Esophagus mucosa (tissue), 1 donor: ENCODE results near the gene C5AR1. TPM values are rescaled to one million over a fixed set of nuclear protein-coding genes. Genes with fewer than 3 reads are reported as not detected.
"Not testable (repeated sequence)": the region's sequence is repeated elsewhere in the genome, so short reads cannot be mapped to it uniquely, and the experiment has no call there.

Experiments
- ATAC-seq: fragments of 200-7000 bp; cut with Tn5 transposase; one replicate; pipeline ENCODE4 v1.9.1; 2020
- total RNA-seq: library from RNA; stranded (reverse); gene quantifications from one replicate; pipeline ENCODE4 v1.2.4, GENCODE V29; 2023
- donor health status: DM: yes; HTN: yes; CAD: no.

C5AR1 gene
- total RNA-seq, 1 donor from 2014 or later = 1.1 TPM

DNA sequence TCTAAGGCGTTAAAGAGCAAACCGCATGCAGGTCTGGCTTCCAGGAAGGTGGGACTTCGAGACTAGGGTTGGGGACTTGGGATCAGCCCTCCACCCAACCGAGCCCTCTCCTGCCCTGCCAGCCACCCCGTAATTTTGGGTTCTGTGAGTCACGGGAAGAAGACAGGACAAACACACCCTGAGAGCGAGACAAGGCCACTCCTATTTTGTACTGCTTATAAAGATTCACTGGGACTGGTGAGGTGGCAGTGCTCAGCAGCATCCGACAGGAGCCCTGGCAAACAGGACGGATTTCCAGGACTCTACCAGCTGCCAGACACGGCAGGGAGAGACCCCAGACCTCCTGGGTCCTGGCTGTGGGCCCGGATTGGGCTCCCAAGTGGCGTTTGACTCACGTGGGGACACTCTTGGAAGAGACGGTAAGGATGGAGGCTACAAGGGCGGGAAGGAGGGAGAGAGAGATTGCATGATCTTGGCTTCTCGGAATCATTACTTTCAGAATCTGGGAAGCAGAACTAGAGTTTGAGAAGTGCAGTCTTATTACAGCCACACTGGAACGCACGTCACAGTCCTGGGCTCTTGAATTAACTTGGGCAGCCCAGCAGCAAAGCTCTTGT, 22.4 kb downstream of the C5AR1 start, which contains the start of gene C5AR2:
TSS of gene C5AR2 (plus strand) at position 245 of the 617 bp plus-strand sequence. CDS start 8,625 bp downstream, outside the sequence.
- peak; percentile 82 for ATAC-seq

DNA sequence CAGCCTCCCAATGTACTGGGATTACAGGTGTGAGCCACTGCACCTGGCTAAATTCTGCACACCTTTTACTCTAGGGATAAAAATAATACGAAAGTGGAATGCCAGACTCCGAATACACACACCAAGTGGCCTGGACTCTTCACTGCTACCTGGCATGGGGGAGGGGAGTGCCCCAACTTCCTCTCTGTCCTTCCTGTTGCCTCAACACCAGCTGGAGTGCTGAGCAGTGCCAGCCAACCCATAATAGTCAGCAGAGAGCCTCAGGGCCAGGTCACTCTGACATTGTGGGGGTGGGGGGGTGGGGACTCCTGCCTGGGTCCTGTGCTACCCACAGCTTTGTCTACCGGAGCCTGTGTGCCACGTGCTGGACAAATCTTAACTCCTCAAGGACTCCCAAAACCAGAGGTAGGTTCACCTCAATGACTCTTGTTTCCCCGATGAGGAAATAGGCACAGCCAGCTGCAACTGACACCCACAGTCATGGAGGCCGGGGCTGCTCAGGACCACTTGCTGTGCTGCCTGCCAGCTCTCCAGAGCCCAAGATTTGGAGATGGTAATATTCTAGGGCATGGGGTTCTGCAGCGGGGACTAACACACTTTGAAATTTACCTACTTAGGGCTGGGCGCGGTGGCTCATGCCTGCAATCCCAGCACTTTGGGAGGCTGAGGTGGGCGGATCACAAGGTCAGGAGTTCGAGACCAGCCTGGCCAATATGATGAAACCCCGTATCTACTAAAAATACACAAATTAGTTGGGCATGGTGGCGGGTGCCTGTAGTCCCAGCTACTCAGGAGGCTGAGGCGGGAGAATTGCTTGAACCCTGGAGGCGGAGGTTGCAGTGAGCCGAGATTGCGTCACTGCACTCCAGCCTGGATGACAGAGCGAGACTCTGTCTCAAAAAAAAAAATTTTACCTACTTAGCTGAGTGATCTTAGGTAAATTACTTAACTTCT, 27.4 kb downstream of the C5AR1 start:
- ATAC-seq = peak; percentile 32

DNA sequence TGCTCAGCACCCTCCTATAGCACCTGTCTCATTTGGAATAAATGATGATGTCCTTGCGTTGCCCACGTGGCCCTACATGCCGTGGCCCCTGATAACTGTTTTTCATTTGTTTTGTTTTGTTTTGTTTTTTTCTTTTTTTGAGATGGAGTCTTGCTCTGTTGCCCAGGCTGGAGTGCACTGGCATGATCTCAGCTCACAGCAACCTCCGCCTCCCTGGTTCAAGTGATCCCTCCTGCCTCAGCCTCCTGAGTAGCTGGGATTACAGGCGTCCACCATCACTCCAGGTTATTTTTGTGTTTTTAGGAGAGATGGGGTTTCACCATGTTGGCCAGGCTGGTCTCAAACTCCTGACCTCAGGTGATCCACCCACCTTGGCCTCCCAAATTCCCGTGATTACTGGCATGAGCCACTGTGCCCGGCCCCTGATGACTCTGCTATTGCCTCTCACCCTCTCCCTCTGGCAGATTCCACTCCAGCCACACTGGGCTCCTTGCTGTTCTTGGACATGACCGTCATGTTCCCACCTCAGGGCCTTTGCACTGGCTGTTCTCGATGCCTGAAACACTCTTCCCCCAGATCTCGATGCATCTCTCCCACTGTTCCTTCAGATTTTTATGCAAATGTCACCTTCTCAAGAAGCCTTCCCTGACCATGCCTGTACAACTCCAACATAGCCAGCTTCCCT, 29.7 kb downstream of the C5AR1 start:
- no peak for ATAC-seq

DNA sequence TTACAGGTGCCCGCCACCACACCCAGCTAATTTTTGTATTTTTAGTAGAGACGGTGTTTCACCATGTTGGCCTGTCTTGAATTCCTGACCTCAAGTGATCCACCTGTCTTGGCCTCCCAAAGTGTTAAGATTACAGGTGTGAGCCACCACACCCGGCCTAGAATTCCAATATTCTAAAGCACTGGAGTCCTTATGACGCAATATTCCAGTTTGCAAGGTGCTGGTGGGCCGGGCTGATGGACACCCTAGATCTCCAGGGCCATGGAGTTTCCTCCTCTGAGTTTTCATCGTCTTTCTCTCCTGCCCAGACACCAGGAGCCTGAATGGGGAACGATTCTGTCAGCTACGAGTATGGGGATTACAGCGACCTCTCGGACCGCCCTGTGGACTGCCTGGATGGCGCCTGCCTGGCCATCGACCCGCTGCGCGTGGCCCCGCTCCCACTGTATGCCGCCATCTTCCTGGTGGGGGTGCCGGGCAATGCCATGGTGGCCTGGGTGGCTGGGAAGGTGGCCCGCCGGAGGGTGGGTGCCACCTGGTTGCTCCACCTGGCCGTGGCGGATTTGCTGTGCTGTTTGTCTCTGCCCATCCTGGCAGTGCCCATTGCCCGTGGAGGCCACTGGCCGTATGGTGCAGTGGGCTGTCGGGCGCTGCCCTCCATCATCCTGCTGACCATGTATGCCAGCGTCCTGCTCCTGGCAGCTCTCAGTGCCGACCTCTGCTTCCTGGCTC, 31.0 kb downstream of the C5AR1 start:
- ATAC-seq = no peak

DNA sequence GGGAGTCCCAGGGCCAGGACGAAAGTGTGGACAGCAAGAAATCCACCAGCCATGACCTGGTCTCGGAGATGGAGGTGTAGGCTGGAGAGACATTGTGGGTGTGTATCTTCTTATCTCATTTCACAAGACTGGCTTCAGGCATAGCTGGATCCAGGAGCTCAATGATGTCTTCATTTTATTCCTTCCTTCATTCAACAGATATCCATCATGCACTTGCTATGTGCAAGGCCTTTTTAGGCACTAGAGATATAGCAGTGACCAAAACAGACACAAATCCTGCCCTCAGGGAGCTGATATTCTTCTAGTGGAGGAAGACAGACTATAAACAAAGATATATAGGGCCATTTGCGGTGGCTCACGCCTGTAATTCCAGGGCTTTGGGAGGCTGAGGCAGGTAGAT, 32.1 kb downstream of the C5AR1 start:
- ATAC-seq = no peak

DNA sequence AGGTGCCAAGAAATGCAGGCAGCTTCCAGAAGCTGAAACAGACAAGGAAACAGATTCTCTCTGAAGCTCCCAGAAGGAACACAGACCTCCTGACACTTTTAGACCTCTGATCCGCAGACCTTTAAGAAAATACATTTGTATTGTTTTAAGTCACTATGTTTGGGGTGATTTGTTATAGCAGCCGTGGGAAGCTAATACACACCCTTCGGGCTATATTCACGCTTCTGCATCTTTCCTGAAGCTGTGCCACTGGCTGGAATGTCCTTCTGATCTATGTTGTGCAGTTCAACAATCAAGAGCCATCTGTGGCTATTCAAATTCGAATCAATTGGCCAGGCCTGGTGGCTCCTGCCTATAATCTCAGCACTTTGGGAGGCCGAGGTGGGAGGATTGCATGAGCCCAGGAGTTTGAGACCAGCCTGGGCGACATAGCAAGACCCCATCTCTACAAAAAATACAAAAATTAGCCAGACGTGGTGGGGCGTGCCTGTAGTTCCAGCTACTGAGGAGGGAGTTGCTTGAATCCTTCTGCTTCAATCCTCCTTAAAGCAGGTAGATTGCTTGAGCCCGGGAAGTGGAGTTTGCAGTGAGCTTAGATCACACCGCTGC, 33.6 kb downstream of the C5AR1 start:
- no peak for ATAC-seq

DNA sequence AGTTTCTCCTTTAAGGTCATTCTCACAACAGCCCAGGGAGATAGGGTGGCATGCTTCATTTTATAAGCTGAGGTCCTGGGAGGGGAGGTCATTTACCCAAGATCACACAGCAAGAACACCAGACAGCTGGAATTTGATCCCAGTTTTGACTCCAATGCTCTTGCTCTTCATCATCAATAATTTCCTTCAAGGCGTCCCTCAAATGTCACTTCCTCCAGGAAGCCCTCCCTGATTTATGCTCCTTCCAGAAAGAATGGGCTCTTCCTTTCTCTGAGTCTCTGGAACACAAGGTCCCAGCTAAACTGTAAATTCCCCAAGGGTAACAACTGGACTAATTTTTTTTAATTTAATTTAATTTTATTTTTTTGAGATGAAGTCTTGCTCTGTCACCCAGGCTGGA, 34.8 kb downstream of the C5AR1 start:
- no peak for ATAC-seq

DNA sequence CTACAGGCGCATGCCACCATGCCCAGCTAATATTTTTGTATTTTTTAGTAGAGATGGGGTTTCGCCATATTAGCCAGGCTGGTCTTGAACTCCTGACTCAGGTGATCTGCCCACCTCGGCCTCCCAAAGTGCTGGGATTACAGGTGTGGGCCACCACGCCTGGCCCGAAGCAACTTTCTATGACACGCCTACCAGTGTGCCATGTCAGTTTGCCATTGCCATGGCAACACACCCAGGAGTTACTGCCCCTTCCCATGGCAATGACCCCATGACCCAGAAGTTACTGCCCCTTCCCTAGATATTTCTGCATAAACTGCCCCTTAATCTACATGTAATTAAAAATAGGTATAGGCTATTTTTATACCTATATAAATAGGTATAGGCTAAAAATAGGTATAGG, 36.4 kb downstream of the C5AR1 start:
- ATAC-seq = not testable (repeated sequence)

DNA sequence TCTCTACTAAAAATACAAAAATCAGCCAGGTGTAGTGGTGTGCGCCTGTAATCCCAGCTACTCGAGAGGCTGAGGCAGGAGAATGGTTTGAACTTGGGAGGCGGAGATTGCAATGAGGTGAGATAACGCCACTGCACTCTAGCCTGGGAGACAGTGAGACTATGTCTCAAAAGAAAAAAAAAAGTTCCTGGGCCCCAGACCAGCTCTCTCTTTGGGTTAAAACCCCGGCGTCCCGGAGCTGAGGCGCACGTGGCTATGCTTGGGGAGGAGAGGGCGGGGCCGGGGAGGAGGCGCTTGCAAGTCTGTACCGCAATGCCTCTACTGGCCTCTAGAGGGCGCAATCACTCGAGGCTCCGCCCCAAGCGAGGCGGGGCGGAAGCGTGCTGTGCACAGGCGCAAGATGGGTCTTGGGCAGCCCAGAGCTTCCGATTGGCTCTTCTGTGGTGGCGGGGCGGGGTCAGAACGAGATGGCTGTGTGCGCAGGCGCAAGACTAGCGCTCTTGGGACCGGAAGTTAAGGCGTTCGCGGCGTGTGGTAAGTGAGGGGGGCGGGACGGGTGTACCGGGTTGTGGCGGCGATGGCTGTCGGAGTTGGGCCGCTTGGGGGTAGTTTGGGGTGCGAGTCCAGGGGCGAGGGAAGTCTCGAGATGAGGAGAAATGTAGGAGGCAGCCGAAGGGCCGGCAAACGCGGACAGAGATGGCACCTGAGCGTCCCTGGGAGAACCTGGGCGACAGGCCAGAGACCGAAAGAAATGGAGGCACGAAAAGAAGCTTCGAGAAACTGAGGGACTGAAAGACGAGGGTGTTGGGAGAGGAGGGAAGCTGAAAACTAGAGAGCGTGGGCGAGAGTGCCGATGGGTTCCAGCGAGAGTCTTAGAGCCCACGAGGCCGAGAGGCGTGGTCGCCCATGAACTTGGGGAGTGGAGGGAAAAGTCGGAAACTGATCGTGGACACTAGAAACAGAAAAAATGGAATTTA, 39.4 kb downstream of the C5AR1 start, which contains the start of gene DHX34:
TSS of gene DHX34 (plus strand) at position 497 of the 977 bp plus-strand sequence. CDS start 3,716 bp downstream, outside the sequence.
- ATAC-seq = peak; percentile 100

DNA sequence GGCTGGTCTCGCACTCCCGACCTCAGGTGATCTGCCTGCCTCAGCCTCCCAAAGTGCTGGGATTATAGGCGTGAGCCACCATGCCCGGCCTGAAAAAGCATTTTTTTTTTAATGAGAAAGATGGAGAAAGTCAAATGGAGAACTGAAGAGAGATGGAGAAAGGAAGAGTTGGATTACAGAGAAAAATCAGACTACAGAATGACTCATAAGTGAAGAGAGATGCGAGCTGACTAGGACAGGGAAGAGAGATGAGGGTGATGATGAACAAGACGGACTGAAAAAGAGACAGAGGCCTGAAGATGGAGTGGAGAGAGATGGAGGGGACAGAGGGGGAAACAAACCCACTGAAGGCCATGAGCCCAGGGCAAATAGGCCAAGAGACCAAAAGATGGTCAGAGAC, 41.0 kb downstream of the C5AR1 start:
- no peak for ATAC-seq

DNA sequence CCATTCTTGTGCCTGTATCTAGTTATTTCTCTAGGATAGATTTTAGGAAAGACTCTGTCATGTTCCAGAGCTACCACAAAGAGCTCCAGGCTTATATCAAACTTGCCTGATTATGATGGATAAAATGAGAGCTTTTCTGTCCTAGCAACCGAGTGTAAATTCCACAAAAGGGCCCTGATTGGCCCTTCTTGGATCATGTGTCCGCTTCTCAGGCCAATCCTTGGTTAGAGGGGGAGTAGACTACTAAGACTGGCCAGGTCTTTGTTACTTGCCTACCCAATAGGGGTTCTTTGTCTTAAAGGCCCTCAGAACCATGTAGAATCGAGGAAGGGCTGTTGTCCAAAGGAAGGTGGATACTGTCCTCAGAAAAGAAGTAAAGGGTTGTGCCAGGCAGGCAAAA, 41.9 kb downstream of the C5AR1 start:
- ATAC-seq = no peak

DNA sequence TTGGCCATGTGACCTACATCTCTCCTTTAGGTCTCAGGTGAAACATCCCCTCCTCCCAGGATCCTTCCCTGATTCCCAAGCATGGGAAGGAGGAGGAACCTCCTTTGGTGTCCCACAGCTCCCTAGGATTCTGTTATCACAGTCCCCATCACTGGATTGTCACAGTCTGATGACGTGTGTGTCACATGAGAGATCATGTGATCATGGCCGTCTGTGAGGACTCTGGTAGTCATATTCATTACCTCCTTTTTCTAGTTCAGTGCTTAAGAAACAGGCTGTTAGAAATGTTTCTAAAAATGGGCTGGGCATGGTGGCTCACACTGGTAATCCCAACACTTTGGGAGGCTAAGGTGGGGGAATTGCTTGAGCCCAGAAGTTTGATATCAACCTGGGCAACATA, 42.4 kb downstream of the C5AR1 start:
- no peak for ATAC-seq

DNA sequence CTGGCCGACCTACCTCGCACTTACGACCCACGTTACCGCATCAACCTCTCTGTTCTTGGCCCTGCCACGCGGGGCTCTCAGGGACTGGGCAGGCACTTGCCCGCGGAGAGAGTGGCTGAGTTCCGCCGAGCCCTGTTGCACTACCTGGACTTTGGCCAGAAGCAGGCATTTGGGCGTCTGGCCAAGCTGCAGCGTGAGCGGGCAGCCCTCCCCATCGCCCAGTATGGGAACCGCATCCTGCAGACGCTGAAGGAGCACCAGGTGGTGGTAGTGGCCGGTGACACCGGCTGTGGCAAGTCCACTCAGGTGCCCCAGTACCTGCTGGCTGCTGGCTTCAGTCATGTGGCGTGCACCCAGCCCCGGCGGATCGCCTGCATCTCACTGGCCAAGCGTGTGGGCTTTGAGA, 43.6 kb downstream of the C5AR1 start:
- no peak for ATAC-seq

DNA sequence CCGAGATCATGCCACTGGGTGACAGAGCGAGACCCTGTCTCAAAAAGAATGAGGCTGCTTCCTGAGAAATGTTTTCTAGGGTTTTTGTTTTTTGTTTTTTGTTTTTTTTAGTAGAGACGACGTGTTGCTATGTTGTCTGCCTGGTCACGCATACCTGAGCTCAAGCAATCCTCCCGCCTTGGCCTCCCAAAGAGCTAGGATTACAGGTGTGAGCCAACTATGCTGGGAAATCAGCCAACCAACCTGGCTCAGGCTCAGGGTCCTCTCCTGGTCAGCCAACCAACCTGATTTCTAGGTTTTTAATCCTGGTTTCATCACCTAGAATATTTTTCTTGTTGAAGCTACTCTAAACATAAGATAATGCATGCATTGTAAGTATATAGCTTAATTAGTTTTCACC, 47.2 kb downstream of the C5AR1 start:
- no peak for ATAC-seq

DNA sequence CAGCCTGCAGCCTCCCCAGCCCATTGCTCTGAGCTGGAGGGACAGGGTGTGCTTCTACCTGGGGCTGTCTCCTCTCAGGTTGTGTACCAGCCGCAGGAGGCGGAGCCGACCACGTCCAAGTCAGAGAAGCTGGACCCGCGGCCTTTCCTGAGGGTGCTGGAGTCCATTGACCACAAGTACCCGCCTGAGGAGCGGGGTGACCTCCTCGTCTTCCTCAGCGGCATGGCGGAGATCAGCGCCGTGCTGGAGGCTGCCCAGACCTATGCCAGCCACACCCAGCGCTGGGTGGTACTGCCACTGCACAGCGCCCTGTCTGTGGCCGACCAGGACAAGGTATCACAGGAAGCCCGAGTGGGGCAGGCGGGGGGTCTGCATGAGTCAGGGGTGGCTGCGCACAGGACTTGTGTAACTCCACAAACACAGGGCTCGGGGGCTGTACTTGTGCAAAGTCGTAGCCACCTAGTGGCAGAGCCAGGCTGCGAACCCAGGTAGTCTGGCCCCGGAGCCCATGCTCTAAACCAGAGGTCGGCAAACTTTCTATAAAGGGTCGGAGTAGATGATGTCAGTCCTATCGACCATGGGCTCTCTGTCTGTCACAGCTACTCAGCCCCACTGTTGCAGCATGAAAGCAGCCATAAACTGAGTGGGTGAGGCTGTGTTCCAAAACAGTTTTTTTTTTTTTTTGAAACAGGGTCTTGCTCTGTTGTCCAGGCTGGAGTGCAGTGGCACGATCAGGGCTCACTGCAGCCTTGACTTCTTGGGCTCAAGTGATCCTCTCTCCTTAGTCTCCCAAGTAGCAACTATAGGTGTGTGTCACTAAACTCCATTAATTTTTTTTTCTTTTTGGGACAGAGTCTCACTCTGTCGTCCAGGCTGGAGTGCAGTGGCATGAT, 48.4 kb downstream of the C5AR1 start:
- ATAC-seq = no peak

DNA sequence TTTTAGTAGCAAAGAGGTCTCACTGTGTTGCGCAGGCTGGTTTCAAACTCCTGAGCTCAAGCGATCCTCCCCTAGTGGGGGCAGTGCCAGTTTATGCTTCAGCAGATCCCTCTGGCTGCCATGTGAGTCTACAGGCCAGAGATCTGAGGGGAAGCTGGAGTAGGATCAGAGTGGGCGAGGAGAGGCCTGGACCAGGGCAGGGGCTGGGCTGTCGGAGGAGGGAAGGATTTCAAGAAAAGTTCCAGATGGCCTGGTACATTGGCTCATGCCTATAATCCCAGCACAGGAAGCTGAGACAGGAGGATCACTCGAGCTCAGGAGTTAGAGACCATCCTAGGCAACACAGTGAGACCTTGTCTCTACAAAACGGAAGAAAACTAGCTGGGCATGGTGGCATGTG, 49.3 kb downstream of the C5AR1 start:
- no peak for ATAC-seq

DNA sequence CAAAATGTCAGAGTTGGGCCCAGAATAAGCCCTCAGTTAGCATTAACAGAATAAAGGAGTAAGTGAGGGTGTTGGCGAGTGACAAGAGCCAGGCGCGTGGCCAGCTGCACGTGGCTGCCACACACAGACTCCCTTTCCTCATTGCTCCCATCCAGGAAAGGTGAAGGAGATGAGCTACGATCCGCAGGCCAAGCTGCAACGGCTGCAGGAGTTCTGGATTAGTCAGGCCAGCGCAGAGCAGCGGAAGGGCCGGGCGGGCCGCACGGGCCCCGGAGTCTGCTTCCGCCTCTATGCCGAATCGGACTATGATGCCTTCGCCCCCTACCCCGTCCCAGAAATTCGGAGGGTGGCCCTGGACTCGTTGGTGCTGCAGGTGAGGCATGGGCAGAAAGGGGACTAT, 52.7 kb downstream of the C5AR1 start:
- ATAC-seq = no peak

DNA sequence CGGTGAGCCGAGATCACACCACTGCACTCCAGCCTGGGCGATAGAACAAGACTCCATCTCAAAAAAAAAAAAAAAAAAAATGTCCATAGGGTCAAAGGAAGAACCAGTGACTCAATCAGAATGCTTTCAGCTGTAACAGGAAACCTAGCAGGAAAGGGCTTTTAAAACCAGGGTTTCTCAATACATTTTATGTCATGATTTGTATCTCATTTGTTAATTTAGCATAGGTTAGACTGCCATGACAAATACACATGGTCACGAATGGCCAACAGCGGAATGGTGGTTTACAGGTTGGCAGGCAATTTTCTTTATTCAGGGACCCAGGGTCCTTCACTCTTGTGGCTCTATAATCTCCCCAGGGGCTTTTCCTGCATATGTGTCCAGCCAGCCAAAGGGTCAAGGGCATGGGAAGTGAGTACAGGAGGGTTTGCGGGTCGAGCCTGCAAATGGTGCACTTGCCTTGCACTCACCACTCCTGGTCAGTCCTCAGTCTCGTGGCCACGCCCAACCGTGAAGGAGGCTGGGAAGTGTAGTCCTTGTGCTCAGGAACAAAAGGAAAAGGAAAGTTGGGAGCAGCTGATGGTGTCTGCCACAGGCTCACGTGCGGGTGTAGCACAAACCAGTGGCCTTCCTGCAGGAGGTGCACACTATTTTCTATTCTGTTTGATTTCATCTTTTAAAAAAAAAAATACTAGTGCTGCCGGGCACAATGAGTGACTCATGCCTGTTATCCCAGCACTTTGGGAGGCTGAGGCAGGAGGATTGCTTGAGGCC, 54.3 kb downstream of the C5AR1 start:
- peak; percentile 26 for ATAC-seq

DNA sequence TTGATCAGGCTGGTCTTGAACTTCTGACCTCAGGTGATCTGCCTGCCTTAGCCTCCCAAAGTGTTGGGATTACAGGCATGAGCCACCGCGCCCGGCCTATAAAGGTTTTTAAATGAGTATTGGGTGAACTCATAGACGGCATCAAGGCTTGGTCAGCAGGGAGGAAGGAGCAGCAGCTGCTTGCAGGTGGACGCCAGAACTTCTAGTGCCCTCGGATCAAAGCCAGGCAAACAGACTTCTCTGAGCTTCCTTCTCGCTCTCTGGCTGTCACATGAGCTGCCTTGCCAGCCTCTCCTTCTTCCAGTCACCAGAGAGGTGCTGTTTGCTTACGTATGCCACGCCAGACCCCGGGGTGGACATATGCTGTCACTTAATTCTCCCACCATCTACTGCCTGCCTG, 55.8 kb downstream of the C5AR1 start:
- not testable (repeated sequence) for ATAC-seq
